ENCODE data around the gene TEKT2.

DNA sequence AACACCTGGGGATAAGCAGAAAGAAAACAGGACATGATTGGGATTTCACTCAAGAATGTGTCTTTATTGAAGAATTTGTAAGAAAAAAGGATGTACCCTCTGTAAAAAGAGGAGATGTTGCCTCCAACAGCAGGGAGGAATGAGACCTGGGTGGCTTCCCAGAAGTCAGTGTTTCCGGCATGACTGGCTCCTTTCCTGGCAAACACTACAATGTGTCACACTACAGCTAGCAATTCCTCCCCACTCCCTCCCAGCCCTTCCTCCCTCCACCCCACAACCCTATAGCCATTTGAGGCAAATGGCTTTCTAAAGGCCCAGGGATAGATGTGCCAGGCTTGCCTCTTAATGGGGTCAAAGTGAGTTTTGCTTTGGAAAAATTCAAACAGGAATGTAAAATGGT is 52.6 kb downstream of the TEKT2 start:
- no peak for TF ChIP-seq POLR2A (IDR thresholded peaks at IDR 0.05; ENCODE audit: low read depth)
- TF ChIP-seq, protein P1, sequence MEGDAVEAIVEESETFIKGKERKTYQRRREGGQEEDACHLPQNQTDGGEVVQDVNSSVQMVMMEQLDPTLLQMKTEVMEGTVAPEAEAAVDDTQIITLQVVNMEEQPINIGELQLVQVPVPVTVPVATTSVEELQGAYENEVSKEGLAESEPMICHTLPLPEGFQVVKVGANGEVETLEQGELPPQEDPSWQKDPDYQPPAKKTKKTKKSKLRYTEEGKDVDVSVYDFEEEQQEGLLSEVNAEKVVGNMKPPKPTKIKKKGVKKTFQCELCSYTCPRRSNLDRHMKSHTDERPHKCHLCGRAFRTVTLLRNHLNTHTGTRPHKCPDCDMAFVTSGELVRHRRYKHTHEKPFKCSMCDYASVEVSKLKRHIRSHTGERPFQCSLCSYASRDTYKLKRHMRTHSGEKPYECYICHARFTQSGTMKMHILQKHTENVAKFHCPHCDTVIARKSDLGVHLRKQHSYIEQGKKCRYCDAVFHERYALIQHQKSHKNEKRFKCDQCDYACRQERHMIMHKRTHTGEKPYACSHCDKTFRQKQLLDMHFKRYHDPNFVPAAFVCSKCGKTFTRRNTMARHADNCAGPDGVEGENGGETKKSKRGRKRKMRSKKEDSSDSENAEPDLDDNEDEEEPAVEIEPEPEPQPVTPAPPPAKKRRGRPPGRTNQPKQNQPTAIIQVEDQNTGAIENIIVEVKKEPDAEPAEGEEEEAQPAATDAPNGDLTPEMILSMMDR (IDR thresholded peaks at IDR 0.05): no peak
- TF ChIP-seq EP300 (IDR thresholded peaks at IDR 0.05): peak; percentile 65
- TF ChIP-seq POLR2AphosphoS5 (IDR thresholded peaks at IDR 0.05): peak; percentile 35 to 48

All from esophagus muscularis mucosa (tissue), 4 donors.